ENCODE data around the gene LRRC4C. TPM values are rescaled to one million over a fixed set of nuclear protein-coding genes. Genes with fewer than 3 reads are reported as not detected.

The LRRC4C gene
- polyA plus RNA-seq, 1 donor from 2014 or later = 24.3 TPM

DNA sequence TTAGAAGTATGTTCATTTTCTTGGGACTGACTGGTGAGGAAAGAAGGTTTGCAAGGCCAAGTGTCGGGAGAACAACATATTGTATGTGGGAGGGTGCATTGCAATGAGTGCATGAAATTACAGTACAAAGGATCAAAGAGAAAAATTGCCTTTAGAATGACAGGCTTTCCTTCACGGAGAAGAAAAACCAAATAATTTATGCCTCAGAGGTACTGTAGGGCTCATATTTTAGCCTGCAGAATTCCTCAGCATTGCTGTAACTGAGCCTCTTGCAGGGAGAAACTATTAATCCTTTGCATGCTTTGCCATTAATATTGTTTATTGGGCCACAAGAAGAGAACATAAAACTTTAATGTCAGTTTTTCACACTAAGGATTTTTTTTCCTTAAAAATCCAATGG is 60.1 kb downstream of the LRRC4C start:
- Histone ChIP-seq H3K36me3 (ENCODE audit: insufficient read depth, low read length) (no peaks in the 10 kb centered on the region), H3K27ac (ENCODE audit: low read length) (peak overlapping the region; percentile 1), H3K9me2 (ENCODE audit: insufficient read depth, low read length) (no peaks in the 10 kb centered on the region), H2AFZ (ENCODE audit: low read depth, low read length) (no peak overlapping the region), H4K20me1 (ENCODE audit: insufficient read depth) (no peaks in the 10 kb centered on the region), H3K79me2 (replicated peaks; ENCODE audit: insufficient read depth, low read length) (no peaks in the 10 kb centered on the region), H3K27me3 (ENCODE audit: insufficient read depth, low read depth, low read length) (no peaks in the 10 kb centered on the region), H3K9ac (ENCODE audit: low read length) (no peak overlapping the region), H3F3A (ENCODE audit: insufficient read depth, low read length, poor library complexity, severe bottlenecking) (no peaks in the 10 kb centered on the region), H3K4me3 (ENCODE audit: low read length) (no peak overlapping the region), H3K4me2 (ENCODE audit: low read length) (no peak overlapping the region), H3K9me3 (ENCODE audit: low read length) (no peaks in the 10 kb centered on the region)
- TF ChIP-seq RAD21 (conservative IDR thresholded peaks at IDR 0.05) (no peak), SMC3 (conservative IDR thresholded peaks at IDR 0.05; ENCODE audit: poor library complexity) (no peak), EZH2 (IDR thresholded peaks at IDR 0.05; ENCODE audit: borderline replicate concordance, insufficient read depth, low read length, poor library complexity, severe bottlenecking) (no peak), MXI1 (conservative IDR thresholded peaks at IDR 0.05; ENCODE audit: poor library complexity, severe bottlenecking) (no peak), EP300 (conservative IDR thresholded peaks at IDR 0.05; ENCODE audit: poor library complexity, severe bottlenecking) (no peak)
- TF ChIP-seq, protein P1, sequence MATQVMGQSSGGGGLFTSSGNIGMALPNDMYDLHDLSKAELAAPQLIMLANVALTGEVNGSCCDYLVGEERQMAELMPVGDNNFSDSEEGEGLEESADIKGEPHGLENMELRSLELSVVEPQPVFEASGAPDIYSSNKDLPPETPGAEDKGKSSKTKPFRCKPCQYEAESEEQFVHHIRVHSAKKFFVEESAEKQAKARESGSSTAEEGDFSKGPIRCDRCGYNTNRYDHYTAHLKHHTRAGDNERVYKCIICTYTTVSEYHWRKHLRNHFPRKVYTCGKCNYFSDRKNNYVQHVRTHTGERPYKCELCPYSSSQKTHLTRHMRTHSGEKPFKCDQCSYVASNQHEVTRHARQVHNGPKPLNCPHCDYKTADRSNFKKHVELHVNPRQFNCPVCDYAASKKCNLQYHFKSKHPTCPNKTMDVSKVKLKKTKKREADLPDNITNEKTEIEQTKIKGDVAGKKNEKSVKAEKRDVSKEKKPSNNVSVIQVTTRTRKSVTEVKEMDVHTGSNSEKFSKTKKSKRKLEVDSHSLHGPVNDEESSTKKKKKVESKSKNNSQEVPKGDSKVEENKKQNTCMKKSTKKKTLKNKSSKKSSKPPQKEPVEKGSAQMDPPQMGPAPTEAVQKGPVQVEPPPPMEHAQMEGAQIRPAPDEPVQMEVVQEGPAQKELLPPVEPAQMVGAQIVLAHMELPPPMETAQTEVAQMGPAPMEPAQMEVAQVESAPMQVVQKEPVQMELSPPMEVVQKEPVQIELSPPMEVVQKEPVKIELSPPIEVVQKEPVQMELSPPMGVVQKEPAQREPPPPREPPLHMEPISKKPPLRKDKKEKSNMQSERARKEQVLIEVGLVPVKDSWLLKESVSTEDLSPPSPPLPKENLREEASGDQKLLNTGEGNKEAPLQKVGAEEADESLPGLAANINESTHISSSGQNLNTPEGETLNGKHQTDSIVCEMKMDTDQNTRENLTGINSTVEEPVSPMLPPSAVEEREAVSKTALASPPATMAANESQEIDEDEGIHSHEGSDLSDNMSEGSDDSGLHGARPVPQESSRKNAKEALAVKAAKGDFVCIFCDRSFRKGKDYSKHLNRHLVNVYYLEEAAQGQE (IDR thresholded peaks at IDR 0.05; ENCODE audit: borderline replicate concordance) = no peak
- TF ChIP-seq, protein P2, sequence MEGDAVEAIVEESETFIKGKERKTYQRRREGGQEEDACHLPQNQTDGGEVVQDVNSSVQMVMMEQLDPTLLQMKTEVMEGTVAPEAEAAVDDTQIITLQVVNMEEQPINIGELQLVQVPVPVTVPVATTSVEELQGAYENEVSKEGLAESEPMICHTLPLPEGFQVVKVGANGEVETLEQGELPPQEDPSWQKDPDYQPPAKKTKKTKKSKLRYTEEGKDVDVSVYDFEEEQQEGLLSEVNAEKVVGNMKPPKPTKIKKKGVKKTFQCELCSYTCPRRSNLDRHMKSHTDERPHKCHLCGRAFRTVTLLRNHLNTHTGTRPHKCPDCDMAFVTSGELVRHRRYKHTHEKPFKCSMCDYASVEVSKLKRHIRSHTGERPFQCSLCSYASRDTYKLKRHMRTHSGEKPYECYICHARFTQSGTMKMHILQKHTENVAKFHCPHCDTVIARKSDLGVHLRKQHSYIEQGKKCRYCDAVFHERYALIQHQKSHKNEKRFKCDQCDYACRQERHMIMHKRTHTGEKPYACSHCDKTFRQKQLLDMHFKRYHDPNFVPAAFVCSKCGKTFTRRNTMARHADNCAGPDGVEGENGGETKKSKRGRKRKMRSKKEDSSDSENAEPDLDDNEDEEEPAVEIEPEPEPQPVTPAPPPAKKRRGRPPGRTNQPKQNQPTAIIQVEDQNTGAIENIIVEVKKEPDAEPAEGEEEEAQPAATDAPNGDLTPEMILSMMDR (IDR thresholded peaks at IDR 0.05; ENCODE audit: poor library complexity, severe bottlenecking) = no peak

DNA sequence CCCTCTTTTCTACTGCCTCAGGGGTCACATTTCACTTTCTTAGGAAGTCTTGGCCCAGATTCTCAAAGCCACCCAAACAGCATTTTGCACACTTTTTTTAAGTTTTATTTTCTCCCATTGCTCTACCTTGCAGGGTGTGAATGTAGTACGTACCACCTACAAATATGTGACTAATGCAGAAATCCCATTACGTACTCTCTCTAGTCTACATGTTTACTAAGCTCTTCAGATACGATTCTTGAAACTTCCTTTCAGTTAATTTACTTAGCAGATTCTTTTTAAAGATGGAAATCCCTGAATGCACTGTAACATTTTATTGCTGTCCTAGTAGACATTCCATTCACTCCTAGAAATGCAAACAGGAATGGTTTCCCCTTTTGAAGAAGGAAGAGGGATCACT is 61.3 kb downstream of the LRRC4C start:
- Histone ChIP-seq H3K79me2 (replicated peaks; ENCODE audit: insufficient read depth, low read length) (no peaks in the 10 kb centered on the region), H3F3A (ENCODE audit: insufficient read depth, low read length, poor library complexity, severe bottlenecking) (no peaks in the 10 kb centered on the region), H3K4me2 (ENCODE audit: low read length) (no peak overlapping the region), H4K20me1 (ENCODE audit: insufficient read depth) (no peaks in the 10 kb centered on the region), H3K9me3 (ENCODE audit: low read length) (no peaks in the 10 kb centered on the region), H3K4me3 (ENCODE audit: low read length) (no peak overlapping the region), H3K9me2 (ENCODE audit: insufficient read depth, low read length) (no peaks in the 10 kb centered on the region), H3K36me3 (ENCODE audit: insufficient read depth, low read length) (no peaks in the 10 kb centered on the region), H3K9ac (ENCODE audit: low read length) (no peak overlapping the region), H2AFZ (ENCODE audit: low read depth, low read length) (no peak overlapping the region), H3K27ac (ENCODE audit: low read length) (no peak overlapping the region), H3K27me3 (ENCODE audit: insufficient read depth, low read depth, low read length) (no peaks in the 10 kb centered on the region)
- no peak for TF ChIP-seq EZH2 (IDR thresholded peaks at IDR 0.05; ENCODE audit: borderline replicate concordance, insufficient read depth, low read length, poor library complexity, severe bottlenecking)
- no peak for TF ChIP-seq SMC3 (conservative IDR thresholded peaks at IDR 0.05; ENCODE audit: poor library complexity)
- TF ChIP-seq, protein P2 (IDR thresholded peaks at IDR 0.05; ENCODE audit: poor library complexity, severe bottlenecking) = no peak
- TF ChIP-seq EP300 (conservative IDR thresholded peaks at IDR 0.05; ENCODE audit: poor library complexity, severe bottlenecking) = no peak
- TF ChIP-seq RAD21 (conservative IDR thresholded peaks at IDR 0.05) = no peak
- no peak for TF ChIP-seq MXI1 (conservative IDR thresholded peaks at IDR 0.05; ENCODE audit: poor library complexity, severe bottlenecking)

Measured in neural cell (in vitro differentiated cells).